ENCODE data around the gene ELOB. TPM values are rescaled to one million over a fixed set of nuclear protein-coding genes. Genes with fewer than 3 reads are reported as not detected.
A peak's percentile ranks its signal among the peaks of the same experiment; 100 is the strongest.

The ELOB gene
- total RNA-seq, 1 donor from 2014 or later = 172 TPM

DNA sequence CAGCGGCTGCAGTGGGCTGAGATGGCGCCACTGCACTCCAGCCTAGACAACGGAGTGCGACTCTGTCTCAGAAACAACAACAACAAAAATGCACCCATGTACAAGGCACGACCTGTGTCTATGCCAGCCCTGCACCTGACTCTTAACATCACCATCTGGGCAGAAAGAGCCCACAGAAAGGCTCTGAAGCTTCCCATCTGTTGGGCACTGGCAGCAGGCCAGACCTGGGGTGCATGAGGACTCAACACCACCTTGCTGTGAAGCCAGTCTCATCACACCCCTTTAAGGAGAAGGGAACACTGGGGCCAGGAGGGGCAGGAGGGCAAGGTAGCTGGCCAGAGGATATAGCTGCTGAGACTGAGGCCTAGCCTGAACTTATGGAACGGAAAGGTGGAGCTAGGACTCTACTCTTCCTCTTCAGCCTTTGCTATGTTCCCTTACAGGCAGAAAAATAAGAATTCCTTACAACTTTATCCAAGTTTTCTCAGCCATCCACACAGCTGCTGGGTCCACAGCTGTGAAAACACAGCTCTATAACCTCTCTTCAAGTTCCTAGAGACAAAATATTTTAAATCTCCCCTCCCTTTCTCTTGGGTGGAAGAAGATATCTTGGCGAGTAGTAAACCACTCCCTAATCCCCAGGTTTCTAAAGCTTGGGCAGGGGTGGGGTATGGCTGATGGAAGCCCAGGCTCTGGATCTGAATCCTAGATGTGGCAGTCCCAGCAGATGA is 2.8 kb downstream of the ELOB start:
- no peaks in the 10 kb centered on the region for H3K27me3 Mint-ChIP-seq
- H3K36me3 Mint-ChIP-seq (ENCODE audit: low read depth) = peaks cover 68% of the 10 kb centered on the region
- ChIA-PET CTCF (no interaction called here), POLR2A (interaction anchor here (0.8 to 5.1 kb wide), 4 partner anchors 16 to 250 kb away, joined by 5 to 68 read pairs (median 15); partner anchors contain the start of gene SRRM2)
- TF ChIP-seq, protein P1, sequence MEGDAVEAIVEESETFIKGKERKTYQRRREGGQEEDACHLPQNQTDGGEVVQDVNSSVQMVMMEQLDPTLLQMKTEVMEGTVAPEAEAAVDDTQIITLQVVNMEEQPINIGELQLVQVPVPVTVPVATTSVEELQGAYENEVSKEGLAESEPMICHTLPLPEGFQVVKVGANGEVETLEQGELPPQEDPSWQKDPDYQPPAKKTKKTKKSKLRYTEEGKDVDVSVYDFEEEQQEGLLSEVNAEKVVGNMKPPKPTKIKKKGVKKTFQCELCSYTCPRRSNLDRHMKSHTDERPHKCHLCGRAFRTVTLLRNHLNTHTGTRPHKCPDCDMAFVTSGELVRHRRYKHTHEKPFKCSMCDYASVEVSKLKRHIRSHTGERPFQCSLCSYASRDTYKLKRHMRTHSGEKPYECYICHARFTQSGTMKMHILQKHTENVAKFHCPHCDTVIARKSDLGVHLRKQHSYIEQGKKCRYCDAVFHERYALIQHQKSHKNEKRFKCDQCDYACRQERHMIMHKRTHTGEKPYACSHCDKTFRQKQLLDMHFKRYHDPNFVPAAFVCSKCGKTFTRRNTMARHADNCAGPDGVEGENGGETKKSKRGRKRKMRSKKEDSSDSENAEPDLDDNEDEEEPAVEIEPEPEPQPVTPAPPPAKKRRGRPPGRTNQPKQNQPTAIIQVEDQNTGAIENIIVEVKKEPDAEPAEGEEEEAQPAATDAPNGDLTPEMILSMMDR (IDR thresholded peaks at IDR 0.05) = no peak
- DNase-seq (no peak), ATAC-seq (ENCODE audit: low read depth) (no peak)
- no peak overlapping the region for H3K4me3 Mint-ChIP-seq
- H3K9me3 Mint-ChIP-seq = no peaks in the 10 kb centered on the region
- intact Hi-C loops (cut with micrococcal nuclease) = no loop called here
- H3K27ac Mint-ChIP-seq = no peak overlapping the region
- H3K4me1 Mint-ChIP-seq = peaks cover 28% of the 10 kb centered on the region

DNA sequence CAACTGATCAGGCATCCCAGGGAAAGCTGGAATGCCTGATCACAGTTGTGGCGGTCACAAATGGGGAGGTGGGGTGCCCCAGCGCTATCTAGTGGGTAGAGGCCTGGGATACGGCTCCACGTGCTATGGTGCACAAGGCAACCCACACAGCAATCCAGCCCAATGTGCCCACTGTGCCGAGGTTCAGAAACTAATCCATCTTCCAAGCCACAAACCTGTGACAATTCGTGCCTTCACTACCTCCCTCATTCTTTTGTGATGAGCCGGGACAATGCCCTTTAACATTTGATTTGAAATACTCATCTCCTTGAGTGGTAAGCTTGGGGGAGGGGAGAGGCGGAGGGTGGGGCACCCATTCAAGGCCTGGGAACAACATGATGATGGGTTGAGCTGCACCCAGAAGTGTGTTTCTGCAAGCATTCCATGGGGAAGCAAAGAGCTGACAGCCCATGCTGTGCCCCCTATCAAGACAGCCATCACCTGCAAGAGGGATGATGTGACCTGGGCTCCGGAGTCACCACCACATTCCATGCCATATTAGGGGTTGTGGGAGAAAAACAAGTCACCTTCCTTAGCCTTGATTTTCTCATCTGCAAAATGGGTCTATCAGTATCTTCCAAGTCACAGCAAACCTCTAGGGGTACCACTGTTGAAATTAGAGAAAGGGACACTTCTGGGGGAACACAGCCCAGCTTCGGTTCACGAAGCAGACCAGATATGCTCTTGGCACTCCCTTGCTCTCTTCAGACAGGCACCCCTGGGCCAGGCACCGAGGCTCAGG is 3.7 kb downstream of the ELOB start:
- TF ChIP-seq, protein P1 (IDR thresholded peaks at IDR 0.05) = no peak
- peaks cover 77% of the 10 kb centered on the region for H3K36me3 Mint-ChIP-seq (ENCODE audit: low read depth)
- DNase-seq = no peak
- ChIA-PET CTCF (no interaction called here), POLR2A (interaction anchor here (1.4 to 2.8 kb wide), 2 partner anchors 15 to 21 kb away, joined by 5 to 22 read pairs; partner anchors contain the start of gene SRRM2)
- H3K4me1 Mint-ChIP-seq = peaks cover 22% of the 10 kb centered on the region
- H3K9me3 Mint-ChIP-seq = no peaks in the 10 kb centered on the region
- ATAC-seq (ENCODE audit: low read depth) = no peak
- H3K4me3 Mint-ChIP-seq = no peak overlapping the region
- H3K27me3 Mint-ChIP-seq = no peaks in the 10 kb centered on the region
- peak overlapping the region; percentile 41 for H3K27ac Mint-ChIP-seq
- intact Hi-C loops (cut with micrococcal nuclease) = no loop called here

DNA sequence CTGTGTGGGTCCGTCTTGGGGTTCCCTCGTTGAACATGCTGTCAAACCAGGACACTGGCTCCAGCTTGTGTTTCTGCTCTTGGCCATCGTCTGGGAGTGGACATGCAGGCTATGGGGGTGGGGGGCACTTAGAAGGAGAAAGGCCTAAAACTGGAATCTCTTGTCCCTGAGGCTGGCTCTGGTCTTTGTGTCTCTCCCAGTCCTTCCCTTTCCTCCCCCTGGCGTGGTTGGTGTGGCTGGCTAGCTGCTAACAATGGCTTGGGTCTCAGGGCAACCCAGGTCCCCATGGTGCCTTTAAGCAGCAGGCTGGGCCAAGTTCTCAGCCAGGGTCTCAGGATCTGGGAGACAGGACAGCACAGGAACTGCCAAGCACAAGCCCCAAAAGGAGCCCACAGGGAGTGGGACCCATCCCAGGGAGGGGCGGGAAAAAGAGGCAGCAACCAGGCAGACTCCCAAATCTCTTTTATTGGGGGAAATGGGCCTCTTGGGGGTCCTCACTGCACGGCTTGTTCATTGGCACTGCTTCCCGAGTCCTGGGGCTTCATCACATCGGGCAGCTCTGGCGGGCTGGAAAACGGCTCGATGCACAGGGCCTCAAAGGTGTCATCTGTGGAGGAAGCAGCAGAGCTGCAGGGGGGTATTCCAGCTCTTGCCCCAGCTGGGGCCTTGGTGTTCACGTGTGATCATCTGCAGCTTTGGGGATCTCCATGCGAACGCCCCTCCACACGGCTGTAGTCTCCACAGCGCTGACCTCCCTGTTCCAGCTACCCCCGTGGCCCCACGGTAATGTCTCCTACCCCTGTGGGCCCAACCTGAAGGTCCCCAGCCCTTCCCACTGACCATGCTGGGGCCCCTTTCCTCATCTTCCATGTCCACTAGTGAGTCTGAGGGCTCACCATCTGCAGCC is 5.3 kb downstream of the ELOB start:
- Mint-ChIP-seq H3K27me3 (no peaks in the 10 kb centered on the region), H3K4me1 (peaks cover 14% of the 10 kb centered on the region), H3K9me3 (no peaks in the 10 kb centered on the region), H3K4me3 (no peak overlapping the region), H3K27ac (peak overlapping the region; percentile 43), H3K36me3 (ENCODE audit: low read depth) (peaks cover 82% of the 10 kb centered on the region)
- POLR2A ChIA-PET = interaction anchor here (2.8 kb wide), 1 partner anchor 19 kb away, joined by 22 read pairs; the partner anchor contains the start of gene SRRM2
- intact Hi-C loops (cut with micrococcal nuclease) = no loop called here
- CTCF ChIA-PET = no interaction called here
- TF ChIP-seq, protein P1 (IDR thresholded peaks at IDR 0.05) = no peak
- DNase-seq = no peak
- ATAC-seq (ENCODE audit: low read depth) = no peak

DNA sequence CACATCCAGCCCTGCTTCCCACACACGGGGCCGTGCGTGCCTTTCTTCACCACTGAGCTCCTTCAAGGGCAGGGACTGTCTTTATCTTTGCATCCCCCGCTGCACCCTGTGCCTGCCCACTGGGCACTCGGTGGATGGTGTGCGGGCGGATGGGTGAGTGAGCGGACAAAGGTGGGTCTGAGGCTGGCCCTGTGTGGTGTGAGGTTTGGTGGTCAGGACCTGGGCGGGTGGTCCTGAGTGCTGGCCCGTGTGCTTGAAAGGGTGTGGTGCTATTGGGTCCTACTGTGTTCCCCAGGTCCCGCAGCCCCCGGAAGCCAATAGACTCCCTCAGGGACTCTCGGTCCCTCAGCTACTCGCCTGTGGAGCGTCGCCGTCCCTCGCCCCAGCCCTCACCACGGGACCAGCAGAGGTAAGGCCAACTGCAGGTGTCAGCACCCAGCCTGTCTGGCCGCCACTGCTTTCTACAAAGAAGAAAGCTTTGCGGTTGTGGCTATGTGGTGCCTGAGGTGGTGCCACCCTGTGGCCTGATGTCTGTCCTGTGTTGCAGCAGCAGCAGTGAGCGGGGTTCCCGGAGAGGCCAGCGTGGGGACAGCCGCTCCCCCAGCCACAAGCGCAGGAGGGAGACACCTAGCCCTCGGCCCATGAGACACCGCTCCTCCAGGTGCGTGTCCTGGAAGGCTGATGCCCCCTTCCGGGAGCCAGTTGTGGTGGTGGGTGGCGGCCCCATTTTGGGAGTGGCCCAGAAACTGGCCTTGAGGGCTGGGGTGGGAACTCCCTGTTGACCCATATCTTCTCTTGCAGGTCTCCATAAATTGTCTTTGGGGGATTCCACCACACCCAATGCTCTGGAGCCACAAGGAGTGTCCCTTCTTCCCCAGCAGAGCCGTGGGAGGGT is 6.8 kb downstream of the ELOB start:
- H3K4me3 Mint-ChIP-seq = no peak overlapping the region
- H3K36me3 Mint-ChIP-seq (ENCODE audit: low read depth) = peaks cover 93% of the 10 kb centered on the region
- ChIA-PET POLR2A (interaction anchor here (1.1 kb wide), 1 partner anchor 8 kb away, joined by 4 read pairs; no protein-coding TSS in a partner anchor), CTCF (no interaction called here)
- H3K27ac Mint-ChIP-seq = peak overlapping the region; percentile 4
- no peaks in the 10 kb centered on the region for H3K9me3 Mint-ChIP-seq
- peaks cover 1% of the 10 kb centered on the region for H3K4me1 Mint-ChIP-seq
- no peaks in the 10 kb centered on the region for H3K27me3 Mint-ChIP-seq
- DNase-seq (no peak), ATAC-seq (ENCODE audit: low read depth) (no peak)
- intact Hi-C loops (cut with micrococcal nuclease) = no loop called here
- TF ChIP-seq, protein P1 (IDR thresholded peaks at IDR 0.05) = no peak
